CD14-positive monocyte (primary cell): ENCODE measurements around the gene SNX14. TPM values are rescaled to one million over a fixed set of nuclear protein-coding genes. Genes with fewer than 3 reads are reported as not detected.

Source experiments
- DNase-seq, 3 donors: peaks; one replicate each; pipeline ENCODE4 v3.0.0-alpha.2; 2011 to 2022
- H2AFZ ChIP-seq: 2 replicates; pipeline ENCODE4 v1.6.0; 2012; ENCODE audit warnings: mild to moderate bottlenecking, low read depth, low read length, inconsistent platforms; ENCODE audit not compliant: insufficient read depth, poor library complexity, severe bottlenecking
- H3K27ac ChIP-seq, 2 donors: 1 replicate in 1 of 2; 2 replicates in 1 of 2; pipeline ENCODE4 v1.5.1; 2012 to 2013; ENCODE audit warnings: low read length in 2 of 2, control low read depth in 1 of 2, inconsistent platforms in 1 of 2, low read depth in 1 of 2, mild to moderate bottlenecking in 1 of 2
- H3K27me3 ChIP-seq, 2 donors: one replicate each; pipeline versions ENCODE4 v1.6.0 to v1.6.1; 2011 to 2013; ENCODE audit warnings: low read length in 2 of 2; ENCODE audit not compliant: control insufficient read depth in 2 of 2, insufficient read depth in 2 of 2
- H3K36me3 ChIP-seq, 2 donors: replicated peaks in 1 of 2; 1 replicate in 1 of 2; 2 replicates in 1 of 2; pipeline versions ENCODE4 v1.5.1 to v1.6.1; 2012 to 2013; ENCODE audit warnings: low read length in 2 of 2, control low read depth in 1 of 2, inconsistent platforms in 1 of 2, mild to moderate bottlenecking in 1 of 2; ENCODE audit not compliant: insufficient read depth in 2 of 2, control insufficient read depth in 1 of 2
- H3K4me1 ChIP-seq, 2 donors: 1 replicate in 1 of 2; 2 replicates in 1 of 2; pipeline versions ENCODE4 v1.5.1 to v1.6.1; 2012 to 2013; ENCODE audit warnings: low read length in 2 of 2, control low read depth in 1 of 2, inconsistent platforms in 1 of 2, mild to moderate bottlenecking in 1 of 2, moderate library complexity in 1 of 2; ENCODE audit not compliant: insufficient read depth in 2 of 2, control insufficient read depth in 1 of 2
- H3K4me2 ChIP-seq: replicated peaks from 2 replicates; pipeline ENCODE3; 2012; ENCODE audit warnings: low read length, moderate library complexity, mild to moderate bottlenecking; ENCODE audit not compliant: poor library complexity, severe bottlenecking; ENCODE audit errors: extremely low read depth
- H3K4me3 ChIP-seq, 3 experiments: fragments of 200-600 bp in 1 of 3; sonication (generic) in 1 of 3; replicated peaks in 1 of 3; 1 replicate in 2 of 3; 2 replicates in 1 of 3; pipeline ENCODE4 v1.5.1; 2011 to 2013; ENCODE audit warnings: low read length in 3 of 3, mild to moderate bottlenecking in 3 of 3, control low read depth in 2 of 3, low read depth in 2 of 3, inconsistent platforms in 1 of 3, moderate library complexity in 1 of 3
- H3K79me2 ChIP-seq: 2 replicates; pipeline ENCODE4 v1.6.0; 2012; ENCODE audit warnings: mild to moderate bottlenecking, control low read depth, inconsistent platforms, low read length, moderate library complexity; ENCODE audit not compliant: insufficient read depth
- H3K9ac ChIP-seq: 2 replicates; pipeline ENCODE4 v1.6.0; 2017; ENCODE audit warnings: low read length, mild to moderate bottlenecking; ENCODE audit not compliant: insufficient read depth, poor library complexity, severe bottlenecking
- H3K9me3 ChIP-seq, 2 donors: replicated peaks in 1 of 2; 1 replicate in 1 of 2; 2 replicates in 1 of 2; pipeline versions ENCODE4 v1.5.1 to v1.6.1; 2012 to 2013; ENCODE audit warnings: low read length in 2 of 2, control low read depth in 1 of 2; ENCODE audit not compliant: control insufficient read depth in 1 of 2, insufficient read depth in 1 of 2
- H4K20me1 ChIP-seq: 2 replicates; pipeline ENCODE4 v1.6.0; 2012; ENCODE audit warnings: mild to moderate bottlenecking, low read length, control low read depth, moderate library complexity; ENCODE audit not compliant: insufficient read depth
- H3K27ac Mint-ChIP-seq, 7 donors: one replicate each; pipeline ENCODE4 v1.8.0; 2020; ENCODE audit warnings: mild to moderate bottlenecking in 7 of 7, mixed read lengths in 7 of 7, moderate library complexity in 6 of 7, inconsistent platforms in 2 of 7
- H3K27me3 Mint-ChIP-seq, 3 donors: one replicate each; pipeline ENCODE4 v1.8.0; 2021 to 2022; ENCODE audit warnings: low read depth in 3 of 3, mild to moderate bottlenecking in 3 of 3, mixed read lengths in 3 of 3, moderate library complexity in 3 of 3, inconsistent platforms in 1 of 3
- H3K36me3 Mint-ChIP-seq, 2 donors: one replicate each; pipeline ENCODE4 v1.8.0; 2020; ENCODE audit warnings: mixed read lengths in 2 of 2, inconsistent platforms in 1 of 2, mild to moderate bottlenecking in 1 of 2
- H3K4me1 Mint-ChIP-seq: one replicate; pipeline ENCODE4 v1.8.0; 2020; ENCODE audit warnings: mild to moderate bottlenecking, mixed read lengths
- H3K4me3 Mint-ChIP-seq, 2 donors: one replicate each; pipeline ENCODE4 v1.8.0; 2020; ENCODE audit warnings: mild to moderate bottlenecking in 2 of 2, mixed read lengths in 2 of 2, moderate library complexity in 1 of 2
- H3K9me3 Mint-ChIP-seq, 7 donors: one replicate each; pipeline ENCODE4 v1.8.0; 2020 to 2022; ENCODE audit warnings: mixed read lengths in 7 of 7, mild to moderate bottlenecking in 6 of 7, moderate library complexity in 6 of 7, inconsistent platforms in 2 of 7
- CTCF ChIP-seq: fragments of 200-600 bp; IDR thresholded peaks from one replicate; pipeline ENCODE4 v1.8.0; 2022; ENCODE audit warnings: antibody characterized with exemption, mild to moderate bottlenecking
- WGBS: methylation state at CpG from one replicate; pipeline ENCODE4 v1.1.5; 2013; ENCODE audit warnings: missing lambda C conversion rate; ENCODE audit not compliant: insufficient coverage; 5-methylcytosine and 5-hydroxymethylcytosine counted together
- intact Hi-C, 2 donors: fragments of 100-400 bp; cut with micrococcal nuclease; formaldehyde crosslinking; loops; one replicate each; pipeline versions ENCODE4 v1.15.0 to v1.15.1; 2023
- polyA plus RNA-seq, 3 donors: library from polyadenylated mRNA; depleted of rRNA in 1 of 3; unstranded in 2 of 3; stranded (reverse) in 1 of 3; fragments of 300-500 nt in 2 of 3; fragments of >200 nt in 1 of 3; fragmentation: Illumina TruSeq in 2 of 3; gene quantifications; 1 replicate in 2 of 3; 2 replicates in 1 of 3; pipeline ENCODE4 v1.2.3, GENCODE V29; 2012 to 2021

SNX14 gene
- polyA plus RNA-seq, 3 donors = 40.2 to 75.6 (median 73.3) TPM

GRCh38 chr6:85516168-85516567, 77.5 kb downstream of the SNX14 start:
- no peak overlapping the region for H3K27ac ChIP-seq
- no peak overlapping the region for H3K9ac ChIP-seq
- Mint-ChIP-seq H3K4me1 (no peaks in the 10 kb centered on the region), H3K9me3 (peaks cover 0 to 3% (median 0%) of the 10 kb centered on the region in 7 donors), H3K36me3 (peaks cover 56 to 88% of the 10 kb centered on the region in 2 donors), H3K27me3 (no peaks in the 10 kb centered on the region), H3K27ac (no peak overlapping the region), H3K4me3 (no peak overlapping the region)
- H3K27me3 ChIP-seq = no peaks in the 10 kb centered on the region
- H3K4me2 ChIP-seq = no peak overlapping the region
- H3K4me1 ChIP-seq = no peaks in the 10 kb centered on the region
- intact Hi-C loops = no loop called here
- no peak for DNase-seq
- H3K36me3 ChIP-seq = peaks cover 60 to 80% of the 10 kb centered on the region in 2 donors
- H3K4me3 ChIP-seq = no peak overlapping the region
- no peaks in the 10 kb centered on the region for H3K79me2 ChIP-seq
- no peaks in the 10 kb centered on the region for H4K20me1 ChIP-seq
- no peak for TF ChIP-seq CTCF
- H2AFZ ChIP-seq = no peak overlapping the region
- H3K9me3 ChIP-seq = no peaks in the 10 kb centered on the region

- Histone ChIP-seq H3K4me1 (no peaks in the 10 kb centered on the region), H3K9me3 (no peaks in the 10 kb centered on the region), H3K27me3 (no peaks in the 10 kb centered on the region), H3K9ac (no peak overlapping the region), H3K79me2 (no peaks in the 10 kb centered on the region), H3K27ac (no peak overlapping the region), H3K4me2 (no peak overlapping the region), H4K20me1 (no peaks in the 10 kb centered on the region), H2AFZ (no peak overlapping the region), H3K36me3 (peaks cover 39 to 89% of the 10 kb centered on the region in 2 donors), H3K4me3 (no peak overlapping the region)
- H3K4me1 Mint-ChIP-seq = no peaks in the 10 kb centered on the region
- H3K9me3 Mint-ChIP-seq = no peaks in the 10 kb centered on the region
- intact Hi-C loops = no loop called here
- H3K4me3 Mint-ChIP-seq = no peak overlapping the region
- H3K27ac Mint-ChIP-seq = peak overlapping the region in 1 of 7 donors; percentile 77
- no peak for TF ChIP-seq CTCF
- WGBS = 100% methylated on average over 5 of the region's 8 CpGs
- DNase-seq = no peak
- H3K36me3 Mint-ChIP-seq = peaks cover 46 to 67% of the 10 kb centered on the region in 2 donors
- H3K27me3 Mint-ChIP-seq = no peaks in the 10 kb centered on the region
These were observed 87.1 kb downstream of the SNX14 start for GRCh38 chr6:85506441-85507093.
